ENCODE results near the gene IER5L. TPM values are rescaled to one million over a fixed set of nuclear protein-coding genes. Genes with fewer than 3 reads are reported as not detected.

IER5L gene
- polyA plus RNA-seq, 1 of the 3 experiments (the other 2 are of a cell fraction) = 16.2 TPM

DNA sequence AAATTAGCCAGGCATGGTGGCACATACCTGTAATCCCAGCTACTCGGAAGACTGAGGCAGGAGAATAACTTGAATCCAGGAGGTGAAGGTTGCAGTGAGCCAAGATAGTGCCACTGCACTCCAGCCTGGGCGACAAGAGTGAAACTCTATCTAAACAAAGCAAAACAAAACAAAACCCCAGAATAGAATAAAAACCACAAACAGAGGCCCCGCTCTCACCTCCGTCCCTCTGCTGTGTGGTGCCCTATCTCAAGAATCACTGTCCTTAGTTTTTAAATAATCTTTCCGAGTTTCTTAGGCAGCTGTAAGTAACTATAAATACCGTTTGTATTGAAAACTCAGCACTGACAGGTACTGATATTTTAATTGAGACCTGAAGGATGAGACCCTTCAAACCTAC is 42.7 kb upstream of the IER5L start:
- no peak for DNase-seq
- Histone ChIP-seq H3K79me2 (ENCODE audit: insufficient read depth) (no peaks in the 10 kb centered on the region), H3K9me2 (no peaks in the 10 kb centered on the region), H3K9me3 (no peaks in the 10 kb centered on the region), H3F3A (replicated peaks; ENCODE audit: insufficient read depth) (no peaks in the 10 kb centered on the region), H3K36me3 (replicated peaks in 1 of 2; ENCODE audit: control insufficient read depth in 1 of 2, insufficient read depth in 2 of 2, low read length in 1 of 2) (no peaks in the 10 kb centered on the region), H4K20me1 (ENCODE audit: insufficient read depth) (no peaks in the 10 kb centered on the region), H3K4me1 (ENCODE audit: control insufficient read depth in 1 of 2, insufficient read depth in 2 of 2, low read depth in 1 of 2, low read length in 1 of 2) (peaks cover 3 to 5% of the 10 kb centered on the region in 2 experiments; a peak in 2 of 4 replicates), H3K27ac (ENCODE audit: low read depth in 2 of 2, low read length in 1 of 2) (no peak overlapping the region), H2AFZ (ENCODE audit: low read depth) (no peak overlapping the region), H3K9ac (no peak overlapping the region), H3K4me2 (no peak overlapping the region), H3K27me3 (ENCODE audit: insufficient read depth) (no peaks in the 10 kb centered on the region), H3K4me3 (ENCODE audit: low read depth in 2 of 2, low read length in 1 of 2) (no peak overlapping the region)
- TF ChIP-seq RFX5 (IDR thresholded peaks at IDR 0.05; ENCODE audit: low read length) (no peak), RAD21 (IDR thresholded peaks at IDR 0.05; ENCODE audit: low read length) (no peak), FOXM1 (IDR thresholded peaks at IDR 0.05; ENCODE audit: low read depth) (no peak), GABPA (IDR thresholded peaks at IDR 0.05; ENCODE audit: low read depth) (no peak)
- TF ChIP-seq, protein P1, sequence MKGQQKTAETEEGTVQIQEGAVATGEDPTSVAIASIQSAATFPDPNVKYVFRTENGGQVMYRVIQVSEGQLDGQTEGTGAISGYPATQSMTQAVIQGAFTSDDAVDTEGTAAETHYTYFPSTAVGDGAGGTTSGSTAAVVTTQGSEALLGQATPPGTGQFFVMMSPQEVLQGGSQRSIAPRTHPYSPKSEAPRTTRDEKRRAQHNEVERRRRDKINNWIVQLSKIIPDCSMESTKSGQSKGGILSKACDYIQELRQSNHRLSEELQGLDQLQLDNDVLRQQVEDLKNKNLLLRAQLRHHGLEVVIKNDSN (IDR thresholded peaks at IDR 0.05; ENCODE audit: borderline replicate concordance, low read depth) = no peak
- TF ChIP-seq, protein P2, sequence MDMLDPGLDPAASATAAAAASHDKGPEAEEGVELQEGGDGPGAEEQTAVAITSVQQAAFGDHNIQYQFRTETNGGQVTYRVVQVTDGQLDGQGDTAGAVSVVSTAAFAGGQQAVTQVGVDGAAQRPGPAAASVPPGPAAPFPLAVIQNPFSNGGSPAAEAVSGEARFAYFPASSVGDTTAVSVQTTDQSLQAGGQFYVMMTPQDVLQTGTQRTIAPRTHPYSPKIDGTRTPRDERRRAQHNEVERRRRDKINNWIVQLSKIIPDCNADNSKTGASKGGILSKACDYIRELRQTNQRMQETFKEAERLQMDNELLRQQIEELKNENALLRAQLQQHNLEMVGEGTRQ (IDR thresholded peaks at IDR 0.05; ENCODE audit: borderline replicate concordance, low read depth, low read length) = no peak
- 91% methylated on average over 6 of the region's 6 CpGs for WGBS (ENCODE audit: low lambda C conversion rate)
- CTCF ChIA-PET = interaction anchor here (1.3 kb wide), 1 partner anchor 47 kb away, joined by 7 read pairs; no protein-coding TSS in a partner anchor
- POLR2A ChIA-PET = no interaction called here

DNA sequence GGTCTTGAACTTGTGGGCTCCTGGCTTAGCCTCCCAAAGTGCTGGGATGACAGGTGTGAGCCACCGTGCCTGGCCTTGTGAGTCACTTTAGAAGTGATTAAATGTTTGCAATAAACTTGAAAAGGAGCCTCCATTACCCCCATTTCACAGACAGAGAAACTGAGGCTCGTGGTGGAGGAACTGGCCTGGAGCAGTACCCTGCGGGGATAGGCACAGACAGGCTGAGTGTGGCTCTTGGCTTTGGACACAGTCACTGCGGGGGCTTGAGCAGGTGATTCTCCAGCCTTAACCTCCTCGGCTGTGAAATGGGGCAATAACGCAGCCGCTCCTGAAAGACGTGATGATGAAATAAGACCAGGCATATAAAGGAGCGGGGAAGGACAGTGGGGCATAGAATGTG is 40.9 kb upstream of the IER5L start:
- no peaks in the 10 kb centered on the region for H4K20me1 ChIP-seq (ENCODE audit: insufficient read depth)
- H3K36me3 ChIP-seq (replicated peaks in 1 of 2; ENCODE audit: control insufficient read depth in 1 of 2, insufficient read depth in 2 of 2, low read length in 1 of 2) = no peaks in the 10 kb centered on the region
- CTCF ChIA-PET = no interaction called here
- no peak overlapping the region for H3K4me3 ChIP-seq (ENCODE audit: low read depth in 2 of 2, low read length in 1 of 2)
- no peaks in the 10 kb centered on the region for H3K9me2 ChIP-seq
- H3F3A ChIP-seq (replicated peaks; ENCODE audit: insufficient read depth) = no peaks in the 10 kb centered on the region
- DNase-seq = no peak
- no peaks in the 10 kb centered on the region for H3K9me3 ChIP-seq
- TF ChIP-seq YY1 (IDR thresholded peaks at IDR 0.05; ENCODE audit: low read depth) = no peak
- no peak for TF ChIP-seq MXI1 (IDR thresholded peaks at IDR 0.05; ENCODE audit: low read depth, low read length)
- no peak for TF ChIP-seq GABPA (IDR thresholded peaks at IDR 0.05; ENCODE audit: low read depth)
- TF ChIP-seq SMC3 (IDR thresholded peaks at IDR 0.05; ENCODE audit: low read depth, low read length) = no peak
- TF ChIP-seq TCF12 (IDR thresholded peaks at IDR 0.05) = no peak
- TF ChIP-seq, protein P2 (IDR thresholded peaks at IDR 0.05; ENCODE audit: borderline replicate concordance, low read depth, low read length) = no peak
- no peak for TF ChIP-seq RAD21 (IDR thresholded peaks at IDR 0.05; ENCODE audit: low read length)
- TF ChIP-seq REST (IDR thresholded peaks at IDR 0.05; ENCODE audit: low read depth, low read length) = no peak
- no peak for TF ChIP-seq MEF2A (IDR thresholded peaks at IDR 0.05; ENCODE audit: borderline replicate concordance, low read depth)
- TF ChIP-seq, protein P1 (IDR thresholded peaks at IDR 0.05; ENCODE audit: borderline replicate concordance, low read depth) = no peak
- no peak for TF ChIP-seq NFIC (IDR thresholded peaks at IDR 0.05; ENCODE audit: borderline replicate concordance)
- no peak for TF ChIP-seq IRF3 (IDR thresholded peaks at IDR 0.05; ENCODE audit: low read depth, low read length)
- no peak for TF ChIP-seq FOSL2 (IDR thresholded peaks at IDR 0.05; ENCODE audit: borderline replicate concordance, low read depth)
- no peak for TF ChIP-seq EP300 (IDR thresholded peaks at IDR 0.05; ENCODE audit: borderline replicate concordance in 1 of 2, low read depth in 1 of 2, low read length in 1 of 2)
- TF ChIP-seq, protein P3, sequence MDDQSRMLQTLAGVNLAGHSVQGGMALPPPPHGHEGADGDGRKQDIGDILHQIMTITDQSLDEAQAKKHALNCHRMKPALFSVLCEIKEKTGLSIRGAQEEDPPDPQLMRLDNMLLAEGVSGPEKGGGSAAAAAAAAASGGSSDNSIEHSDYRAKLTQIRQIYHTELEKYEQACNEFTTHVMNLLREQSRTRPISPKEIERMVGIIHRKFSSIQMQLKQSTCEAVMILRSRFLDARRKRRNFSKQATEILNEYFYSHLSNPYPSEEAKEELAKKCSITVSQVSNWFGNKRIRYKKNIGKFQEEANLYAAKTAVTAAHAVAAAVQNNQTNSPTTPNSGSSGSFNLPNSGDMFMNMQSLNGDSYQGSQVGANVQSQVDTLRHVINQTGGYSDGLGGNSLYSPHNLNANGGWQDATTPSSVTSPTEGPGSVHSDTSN (IDR thresholded peaks at IDR 0.05) = no peak
- TF ChIP-seq JUND (IDR thresholded peaks at IDR 0.05) = no peak
- 85% methylated on average over 9 of the region's 9 CpGs for WGBS (ENCODE audit: low lambda C conversion rate)
- no peaks in the 10 kb centered on the region for H3K27me3 ChIP-seq (ENCODE audit: insufficient read depth)
- POLR2A ChIA-PET = no interaction called here
- no peak overlapping the region for H3K9ac ChIP-seq
- no peaks in the 10 kb centered on the region for H3K79me2 ChIP-seq (ENCODE audit: insufficient read depth)
- no peak overlapping the region for H3K4me2 ChIP-seq
- no peak overlapping the region for H3K27ac ChIP-seq (ENCODE audit: low read depth in 2 of 2, low read length in 1 of 2)
- H3K4me1 ChIP-seq (ENCODE audit: control insufficient read depth in 1 of 2, insufficient read depth in 2 of 2, low read depth in 1 of 2, low read length in 1 of 2) = no peaks in the 10 kb centered on the region; a peak in 1 of 4 replicates
- no peak overlapping the region for H2AFZ ChIP-seq (ENCODE audit: low read depth)

All from SK-N-SH (cell line).